Liver (tissue), 9 donors: ENCODE measurements around the gene KIF17. TPM values are rescaled to one million over a fixed set of nuclear protein-coding genes. Genes with fewer than 3 reads are reported as not detected.

Source experiments
- DNase-seq: peaks from one replicate; pipeline ENCODE4 v3.0.0-alpha.2; 2017; ENCODE audit warnings: low spot score
- H3K27ac ChIP-seq, 2 donors: one replicate each; pipeline ENCODE4 v1.7.0; 2013; ENCODE audit warnings: inconsistent platforms in 2 of 2, low read length in 2 of 2, control low read depth in 1 of 2, low read depth in 1 of 2, mild to moderate bottlenecking in 1 of 2
- H3K27me3 ChIP-seq, 4 donors: one replicate each; pipeline versions ENCODE4 v1.6.1 to v1.7.0; 2013; ENCODE audit warnings: low read length in 3 of 4, inconsistent platforms in 1 of 4, mild to moderate bottlenecking in 1 of 4, moderate library complexity in 1 of 4; ENCODE audit not compliant: control insufficient read depth in 4 of 4, insufficient read depth in 4 of 4
- H3K36me3 ChIP-seq, 4 donors: one replicate each; pipeline versions ENCODE4 v1.6.1 to v1.7.0; 2013; ENCODE audit warnings: low read length in 3 of 4, mild to moderate bottlenecking in 3 of 4, low read depth in 1 of 4, moderate library complexity in 1 of 4; ENCODE audit not compliant: control insufficient read depth in 4 of 4, insufficient read depth in 3 of 4
- H3K4me1 ChIP-seq, 4 donors: one replicate each; pipeline versions ENCODE4 v1.6.1 to v1.7.0; 2013; ENCODE audit warnings: low read length in 3 of 4, mild to moderate bottlenecking in 3 of 4, moderate library complexity in 1 of 4; ENCODE audit not compliant: control insufficient read depth in 4 of 4, insufficient read depth in 4 of 4
- H3K4me3 ChIP-seq, 3 donors: one replicate each; pipeline versions ENCODE4 v1.6.1 to v1.7.0; 2013; ENCODE audit warnings: low read length in 3 of 3, control low read depth in 1 of 3, low read depth in 1 of 3, mild to moderate bottlenecking in 1 of 3
- H3K9ac ChIP-seq, 2 donors: one replicate each; pipeline ENCODE4 v1.7.0; 2013; ENCODE audit warnings: low read length in 2 of 2, mild to moderate bottlenecking in 2 of 2, moderate library complexity in 2 of 2, control low read depth in 1 of 2, low read depth in 1 of 2
- H3K9me3 ChIP-seq, 4 donors: one replicate each; pipeline versions ENCODE4 v1.6.1 to v1.7.0; 2013; ENCODE audit warnings: low read length in 3 of 4; ENCODE audit not compliant: control insufficient read depth in 4 of 4
- EGR1 ChIP-seq, 2 donors: IDR thresholded peaks; 2 replicates each; pipeline ENCODE4 v1.6.1; 2016 to 2018; ENCODE audit warnings: antibody characterized with exemption in 2 of 2, low read depth in 2 of 2
- FOXA1 ChIP-seq: IDR thresholded peaks from 2 replicates; pipeline ENCODE4 v1.6.1; 2016; ENCODE audit warnings: antibody characterized with exemption
- FOXA2 ChIP-seq: IDR thresholded peaks from 2 replicates; pipeline ENCODE4 v1.6.1; 2016; ENCODE audit warnings: antibody characterized with exemption
- GABPA ChIP-seq, 2 donors: IDR thresholded peaks in 1 of 2; conservative IDR thresholded peaks in 1 of 2; 2 replicates each; pipeline ENCODE4 v1.6.1; 2016; ENCODE audit warnings: antibody characterized with exemption in 2 of 2, mild to moderate bottlenecking in 1 of 2, moderate library complexity in 1 of 2
- HNF4G ChIP-seq: IDR thresholded peaks from 2 replicates; pipeline ENCODE4 v1.6.1; 2016; ENCODE audit warnings: antibody characterized with exemption
- JUND ChIP-seq, 2 donors: IDR thresholded peaks; 2 replicates each; pipeline ENCODE4 v1.6.1; 2016; ENCODE audit warnings: antibody characterized with exemption in 2 of 2
- NR2F2 ChIP-seq: IDR thresholded peaks from 2 replicates; pipeline ENCODE4 v1.6.1; 2016; ENCODE audit warnings: antibody characterized with exemption
- RAD21 ChIP-seq, 2 donors: IDR thresholded peaks; 2 replicates each; pipeline ENCODE4 v1.6.1; 2016; ENCODE audit warnings: antibody characterized with exemption in 2 of 2, mild to moderate bottlenecking in 2 of 2
- RXRA ChIP-seq, 2 donors: IDR thresholded peaks; 2 replicates each; pipeline ENCODE4 v1.6.1; 2017 to 2018; ENCODE audit warnings: antibody characterized with exemption in 2 of 2, mild to moderate bottlenecking in 1 of 2
- SP1 ChIP-seq: IDR thresholded peaks from 2 replicates; pipeline ENCODE4 v1.6.1; 2018; ENCODE audit warnings: antibody characterized with exemption, mild to moderate bottlenecking
- TAF1 ChIP-seq: conservative IDR thresholded peaks from 2 replicates; pipeline ENCODE4 v1.6.1; 2016; ENCODE audit warnings: antibody characterized with exemption, mild to moderate bottlenecking
- YY1 ChIP-seq: IDR thresholded peaks from 2 replicates; pipeline ENCODE4 v1.6.1; 2016; ENCODE audit warnings: antibody characterized with exemption, mild to moderate bottlenecking
- WGBS: extraction: QIAGEN DNeasy Blood & Tissue Kit; methylation state at CpG from one replicate; pipeline ENCODE4 v1.1.7; 2013; 5-methylcytosine and 5-hydroxymethylcytosine counted together
- polyA plus RNA-seq, 2 donors: library from polyadenylated mRNA; stranded (reverse) in 1 of 2; unstranded in 1 of 2; fragments of 200-250 nt in 1 of 2; fragments of >200 nt in 1 of 2; fragmentation: Nextera tagmentation in 1 of 2; extraction: Ambion mirVana in 1 of 2; gene quantifications; one replicate each; pipeline versions ENCODE4 v1.2.1 to v1.2.3, GENCODE V29; 2013 to 2015
- total RNA-seq, 2 donors: library from RNA; depleted of rRNA; stranded (reverse); fragments of >200 nt; gene quantifications; one replicate each; pipeline ENCODE4 v1.2.3, GENCODE V29; 2014
- TF ChIP-seq, protein P1 (sequence below): IDR thresholded peaks from 2 replicates; pipeline ENCODE4 v1.6.1; 2016; ENCODE audit warnings: antibody characterized with exemption
- TF ChIP-seq, protein P2 (sequence below): fragments of 150-350 bp; IDR thresholded peaks from 2 replicates; pipeline ENCODE4 v1.5.1; 2017; ENCODE audit warnings: improper control_type of control experiment, low read depth, low read length; ENCODE audit not compliant: missing input control
- TF ChIP-seq, protein P3 (sequence below): IDR thresholded peaks from 2 replicates; pipeline ENCODE4 v1.6.1; 2016; ENCODE audit warnings: antibody characterized with exemption
- TF ChIP-seq, protein P4 (sequence below): IDR thresholded peaks from 2 replicates; pipeline ENCODE4 v1.6.1; 2016; ENCODE audit warnings: antibody characterized with exemption
- TF ChIP-seq, protein P5 (sequence below): IDR thresholded peaks from 2 replicates; pipeline ENCODE4 v1.6.1; 2016; ENCODE audit warnings: antibody characterized with exemption, mild to moderate bottlenecking
- donor health status: healthy.
- donor health status: healthy.
- donor health status: healthy.
- donor health status: healthy.
- donor health status: healthy.

Gene KIF17
- total and polyA plus RNA-seq, 4 donors, result 1.0 to 2.7 (median 2.0) TPM

DNA sequence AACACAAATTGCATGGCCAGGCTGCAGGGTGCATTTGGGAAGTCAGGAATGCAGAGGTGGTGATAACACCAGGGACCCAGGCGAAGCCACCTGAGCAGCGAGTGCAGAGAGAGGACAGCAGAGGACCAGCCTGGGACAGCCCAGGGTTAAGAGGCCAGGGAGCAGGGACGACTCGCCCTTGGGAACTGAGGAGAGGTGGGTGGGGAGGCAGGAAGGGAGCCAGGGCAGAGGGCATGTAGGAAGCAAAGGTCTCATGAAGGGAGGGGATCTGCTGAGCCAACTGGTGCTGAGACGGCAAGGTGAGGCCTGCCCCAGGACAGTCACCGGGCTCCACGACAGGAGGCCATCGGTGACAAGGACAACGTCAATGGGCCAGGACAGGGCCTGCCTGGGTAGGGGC is 16.4 kb downstream of the KIF17 start:
- Histone ChIP-seq H3K36me3 (no peaks in the 10 kb centered on the region), H3K9me3 (no peaks in the 10 kb centered on the region), H3K4me1 (peaks cover 0 to 6% (median 4%) of the 10 kb centered on the region in 4 donors), H3K27ac (no peak overlapping the region), H3K9ac (no peak overlapping the region), H3K4me3 (no peak overlapping the region), H3K27me3 (no peaks in the 10 kb centered on the region)
- WGBS, result 59% methylated on average over 9 of the region's 9 CpGs
- no peak for DNase-seq
- no peak for TF ChIP-seq RAD21 (IDR thresholded peaks at IDR 0.05)
- no peak for TF ChIP-seq HNF4G
- no peak for TF ChIP-seq JUND (IDR thresholded peaks at IDR 0.05)
- no peak for TF ChIP-seq GABPA (IDR thresholded peaks at IDR 0.05 in 1 of 2, conservative IDR thresholded peaks at IDR 0.05 in 1 of 2)
- no peak for TF ChIP-seq EGR1 (IDR thresholded peaks at IDR 0.05; ENCODE audit: low read depth in 2 of 2)
- no peak for TF ChIP-seq FOXA2
- TF ChIP-seq SP1, result no peak
- TF ChIP-seq, protein P1, sequence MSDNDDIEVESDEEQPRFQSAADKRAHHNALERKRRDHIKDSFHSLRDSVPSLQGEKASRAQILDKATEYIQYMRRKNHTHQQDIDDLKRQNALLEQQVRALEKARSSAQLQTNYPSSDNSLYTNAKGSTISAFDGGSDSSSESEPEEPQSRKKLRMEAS, result no peak
- no peak for TF ChIP-seq RXRA (IDR thresholded peaks at IDR 0.05)
- TF ChIP-seq, protein P2, sequence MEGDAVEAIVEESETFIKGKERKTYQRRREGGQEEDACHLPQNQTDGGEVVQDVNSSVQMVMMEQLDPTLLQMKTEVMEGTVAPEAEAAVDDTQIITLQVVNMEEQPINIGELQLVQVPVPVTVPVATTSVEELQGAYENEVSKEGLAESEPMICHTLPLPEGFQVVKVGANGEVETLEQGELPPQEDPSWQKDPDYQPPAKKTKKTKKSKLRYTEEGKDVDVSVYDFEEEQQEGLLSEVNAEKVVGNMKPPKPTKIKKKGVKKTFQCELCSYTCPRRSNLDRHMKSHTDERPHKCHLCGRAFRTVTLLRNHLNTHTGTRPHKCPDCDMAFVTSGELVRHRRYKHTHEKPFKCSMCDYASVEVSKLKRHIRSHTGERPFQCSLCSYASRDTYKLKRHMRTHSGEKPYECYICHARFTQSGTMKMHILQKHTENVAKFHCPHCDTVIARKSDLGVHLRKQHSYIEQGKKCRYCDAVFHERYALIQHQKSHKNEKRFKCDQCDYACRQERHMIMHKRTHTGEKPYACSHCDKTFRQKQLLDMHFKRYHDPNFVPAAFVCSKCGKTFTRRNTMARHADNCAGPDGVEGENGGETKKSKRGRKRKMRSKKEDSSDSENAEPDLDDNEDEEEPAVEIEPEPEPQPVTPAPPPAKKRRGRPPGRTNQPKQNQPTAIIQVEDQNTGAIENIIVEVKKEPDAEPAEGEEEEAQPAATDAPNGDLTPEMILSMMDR, result no peak
- TF ChIP-seq YY1, result no peak
- no peak for TF ChIP-seq TAF1
- TF ChIP-seq, protein P3, sequence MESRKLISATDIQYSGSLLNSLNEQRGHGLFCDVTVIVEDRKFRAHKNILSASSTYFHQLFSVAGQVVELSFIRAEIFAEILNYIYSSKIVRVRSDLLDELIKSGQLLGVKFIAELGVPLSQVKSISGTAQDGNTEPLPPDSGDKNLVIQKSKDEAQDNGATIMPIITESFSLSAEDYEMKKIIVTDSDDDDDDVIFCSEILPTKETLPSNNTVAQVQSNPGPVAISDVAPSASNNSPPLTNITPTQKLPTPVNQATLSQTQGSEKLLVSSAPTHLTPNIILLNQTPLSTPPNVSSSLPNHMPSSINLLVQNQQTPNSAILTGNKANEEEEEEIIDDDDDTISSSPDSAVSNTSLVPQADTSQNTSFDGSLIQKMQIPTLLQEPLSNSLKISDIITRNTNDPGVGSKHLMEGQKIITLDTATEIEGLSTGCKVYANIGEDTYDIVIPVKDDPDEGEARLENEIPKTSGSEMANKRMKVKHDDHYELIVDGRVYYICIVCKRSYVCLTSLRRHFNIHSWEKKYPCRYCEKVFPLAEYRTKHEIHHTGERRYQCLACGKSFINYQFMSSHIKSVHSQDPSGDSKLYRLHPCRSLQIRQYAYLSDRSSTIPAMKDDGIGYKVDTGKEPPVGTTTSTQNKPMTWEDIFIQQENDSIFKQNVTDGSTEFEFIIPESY, result no peak
- no peak for TF ChIP-seq FOXA1
- TF ChIP-seq, protein P4, sequence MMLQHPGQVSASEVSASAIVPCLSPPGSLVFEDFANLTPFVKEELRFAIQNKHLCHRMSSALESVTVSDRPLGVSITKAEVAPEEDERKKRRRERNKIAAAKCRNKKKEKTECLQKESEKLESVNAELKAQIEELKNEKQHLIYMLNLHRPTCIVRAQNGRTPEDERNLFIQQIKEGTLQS, result no peak
- no peak for TF ChIP-seq NR2F2
- TF ChIP-seq, protein P5, sequence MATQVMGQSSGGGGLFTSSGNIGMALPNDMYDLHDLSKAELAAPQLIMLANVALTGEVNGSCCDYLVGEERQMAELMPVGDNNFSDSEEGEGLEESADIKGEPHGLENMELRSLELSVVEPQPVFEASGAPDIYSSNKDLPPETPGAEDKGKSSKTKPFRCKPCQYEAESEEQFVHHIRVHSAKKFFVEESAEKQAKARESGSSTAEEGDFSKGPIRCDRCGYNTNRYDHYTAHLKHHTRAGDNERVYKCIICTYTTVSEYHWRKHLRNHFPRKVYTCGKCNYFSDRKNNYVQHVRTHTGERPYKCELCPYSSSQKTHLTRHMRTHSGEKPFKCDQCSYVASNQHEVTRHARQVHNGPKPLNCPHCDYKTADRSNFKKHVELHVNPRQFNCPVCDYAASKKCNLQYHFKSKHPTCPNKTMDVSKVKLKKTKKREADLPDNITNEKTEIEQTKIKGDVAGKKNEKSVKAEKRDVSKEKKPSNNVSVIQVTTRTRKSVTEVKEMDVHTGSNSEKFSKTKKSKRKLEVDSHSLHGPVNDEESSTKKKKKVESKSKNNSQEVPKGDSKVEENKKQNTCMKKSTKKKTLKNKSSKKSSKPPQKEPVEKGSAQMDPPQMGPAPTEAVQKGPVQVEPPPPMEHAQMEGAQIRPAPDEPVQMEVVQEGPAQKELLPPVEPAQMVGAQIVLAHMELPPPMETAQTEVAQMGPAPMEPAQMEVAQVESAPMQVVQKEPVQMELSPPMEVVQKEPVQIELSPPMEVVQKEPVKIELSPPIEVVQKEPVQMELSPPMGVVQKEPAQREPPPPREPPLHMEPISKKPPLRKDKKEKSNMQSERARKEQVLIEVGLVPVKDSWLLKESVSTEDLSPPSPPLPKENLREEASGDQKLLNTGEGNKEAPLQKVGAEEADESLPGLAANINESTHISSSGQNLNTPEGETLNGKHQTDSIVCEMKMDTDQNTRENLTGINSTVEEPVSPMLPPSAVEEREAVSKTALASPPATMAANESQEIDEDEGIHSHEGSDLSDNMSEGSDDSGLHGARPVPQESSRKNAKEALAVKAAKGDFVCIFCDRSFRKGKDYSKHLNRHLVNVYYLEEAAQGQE, result no peak
